ENCODE results near the gene TWNK.

DNA sequence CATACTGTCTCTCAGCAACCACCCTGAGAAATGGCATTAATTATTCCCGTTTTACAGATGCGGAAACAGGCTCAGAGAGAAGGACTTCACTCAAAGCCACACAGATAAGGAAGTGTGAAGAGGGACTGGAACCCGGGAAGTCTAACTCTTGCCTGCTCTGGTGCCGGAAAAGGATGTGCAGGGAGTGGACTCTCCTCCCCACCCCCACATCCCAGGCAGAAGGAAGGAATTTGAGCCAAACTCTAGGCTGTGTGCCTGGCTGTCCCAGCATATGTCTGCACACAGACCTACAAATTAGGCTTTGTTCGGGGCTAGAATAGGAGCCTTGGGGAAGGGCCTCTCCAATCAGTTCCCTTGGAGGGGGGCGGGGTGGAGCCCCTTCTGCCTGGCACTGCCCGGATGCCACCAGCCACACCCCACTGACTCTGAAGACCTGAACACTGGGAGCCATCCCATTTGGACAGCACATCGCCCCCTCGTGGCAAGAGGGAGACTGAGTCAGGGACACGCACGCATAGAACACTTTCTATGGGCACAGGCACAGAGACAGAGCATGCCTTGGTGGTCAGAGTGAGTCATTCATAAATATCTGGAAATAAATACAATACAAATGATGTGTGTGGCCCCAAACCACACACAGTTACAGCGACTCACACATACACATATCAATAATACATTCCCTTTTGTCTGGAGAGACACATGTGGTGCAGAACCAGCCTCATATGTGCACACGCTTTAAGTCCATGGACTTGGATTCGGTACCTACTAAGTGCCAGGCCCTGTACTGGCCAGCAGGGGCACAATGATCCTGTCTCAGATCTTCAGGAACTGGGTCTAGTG is 25.4 kb downstream of the TWNK start:
- TF ChIP-seq, protein P1, sequence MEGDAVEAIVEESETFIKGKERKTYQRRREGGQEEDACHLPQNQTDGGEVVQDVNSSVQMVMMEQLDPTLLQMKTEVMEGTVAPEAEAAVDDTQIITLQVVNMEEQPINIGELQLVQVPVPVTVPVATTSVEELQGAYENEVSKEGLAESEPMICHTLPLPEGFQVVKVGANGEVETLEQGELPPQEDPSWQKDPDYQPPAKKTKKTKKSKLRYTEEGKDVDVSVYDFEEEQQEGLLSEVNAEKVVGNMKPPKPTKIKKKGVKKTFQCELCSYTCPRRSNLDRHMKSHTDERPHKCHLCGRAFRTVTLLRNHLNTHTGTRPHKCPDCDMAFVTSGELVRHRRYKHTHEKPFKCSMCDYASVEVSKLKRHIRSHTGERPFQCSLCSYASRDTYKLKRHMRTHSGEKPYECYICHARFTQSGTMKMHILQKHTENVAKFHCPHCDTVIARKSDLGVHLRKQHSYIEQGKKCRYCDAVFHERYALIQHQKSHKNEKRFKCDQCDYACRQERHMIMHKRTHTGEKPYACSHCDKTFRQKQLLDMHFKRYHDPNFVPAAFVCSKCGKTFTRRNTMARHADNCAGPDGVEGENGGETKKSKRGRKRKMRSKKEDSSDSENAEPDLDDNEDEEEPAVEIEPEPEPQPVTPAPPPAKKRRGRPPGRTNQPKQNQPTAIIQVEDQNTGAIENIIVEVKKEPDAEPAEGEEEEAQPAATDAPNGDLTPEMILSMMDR (IDR thresholded peaks at IDR 0.05 in 8 of 11, conservative IDR thresholded peaks at IDR 0.05 in 3 of 11): peak; percentile 73 to 97 (median 90)
- peak; percentile 47 to 73 (median 64) for TF ChIP-seq POLR2AphosphoS5 (IDR thresholded peaks at IDR 0.05)
